WTC11 (cell line): ENCODE data around the gene CSHL1. TPM values are rescaled to one million over a fixed set of nuclear protein-coding genes. Genes with fewer than 3 reads are reported as not detected.

Source experiments
- ATAC-seq: fragments of 200-7000 bp; cut with Tn5 transposase; 2 replicates; pipeline ENCODE4 v1.10.0; 2021; ENCODE audit warnings: mild to moderate bottlenecking, moderate library complexity
- CTCF ChIA-PET: fragments of 300-600 bp; sonication (Branson Sonifier 250); formaldehyde crosslinking; loops from one replicate; lab custom pipeline; 2021; ENCODE audit warnings: antibody characterized with exemption; lab: Charles Lee
- POLR2A ChIA-PET: fragments of 350-600 bp; sonication (Branson Sonifier 250); formaldehyde crosslinking; loops from one replicate; lab custom pipeline; 2021; ENCODE audit warnings: antibody characterized with exemption; lab: Charles Lee
- DNase-seq: peaks from one replicate; pipeline ENCODE4 v3.0.0; 2021; ENCODE audit warnings: low spot score
- H3K27ac Mint-ChIP-seq: 2 replicates; pipeline ENCODE4 v1.8.0; 2021; ENCODE audit warnings: mixed read lengths
- H3K27me3 Mint-ChIP-seq: 2 replicates; pipeline ENCODE4 v1.8.0; 2021; ENCODE audit warnings: low read depth, mild to moderate bottlenecking, moderate library complexity, mixed read lengths
- H3K36me3 Mint-ChIP-seq: 2 replicates; pipeline ENCODE4 v1.8.0; 2021; ENCODE audit warnings: mixed read lengths
- H3K4me1 Mint-ChIP-seq: 2 replicates; pipeline ENCODE4 v1.8.0; 2022; ENCODE audit warnings: mixed read lengths
- H3K4me3 Mint-ChIP-seq: 2 replicates; pipeline ENCODE4 v1.8.0; 2021; ENCODE audit warnings: mild to moderate bottlenecking, moderate library complexity, mixed read lengths
- H3K9me3 Mint-ChIP-seq: 2 replicates; pipeline ENCODE4 v1.8.0; 2021; ENCODE audit warnings: mixed read lengths
- CREM ChIP-seq: sonication (generic); formaldehyde crosslinking; IDR thresholded peaks from 2 replicates; pipeline ENCODE4 v1.8.1; 2022; ENCODE audit warnings: mild to moderate bottlenecking, missing genetic modification reagents, moderate library complexity
- E2F1 ChIP-seq: sonication (generic); formaldehyde crosslinking; IDR thresholded peaks from 2 replicates; pipeline ENCODE4 v1.8.0; 2022; ENCODE audit warnings: mild to moderate bottlenecking, missing genetic modification reagents
- FOXJ3 ChIP-seq: sonication (generic); formaldehyde crosslinking; IDR thresholded peaks from 2 replicates; pipeline ENCODE4 v1.9.0; 2021; ENCODE audit warnings: missing genetic modification reagents, mild to moderate bottlenecking, borderline replicate concordance
- GABPB1 ChIP-seq: sonication (generic); formaldehyde crosslinking; IDR thresholded peaks from 2 replicates; pipeline ENCODE4 v1.8.1; 2023; ENCODE audit warnings: mild to moderate bottlenecking, missing genetic modification reagents
- IRF1 ChIP-seq: sonication (generic); formaldehyde crosslinking; IDR thresholded peaks from 2 replicates; pipeline ENCODE4 v1.8.0; 2023; ENCODE audit warnings: missing genetic modification reagents
- NFE2L1 ChIP-seq: sonication (generic); formaldehyde crosslinking; IDR thresholded peaks from 2 replicates; pipeline ENCODE4 v1.8.1; 2023; ENCODE audit warnings: missing genetic modification reagents
- NFYB ChIP-seq: sonication (generic); formaldehyde crosslinking; conservative IDR thresholded peaks from 2 replicates; pipeline ENCODE4 v1.8.0; 2022; ENCODE audit warnings: low read depth, missing genetic modification reagents
- NR1H2 ChIP-seq: sonication (generic); formaldehyde crosslinking; IDR thresholded peaks from 2 replicates; pipeline ENCODE4 v1.9.0; 2021; ENCODE audit warnings: mild to moderate bottlenecking, moderate library complexity, missing genetic modification reagents
- OVOL2 ChIP-seq: fragments of 250-450 bp; sonication (Bioruptor Pico); IDR thresholded peaks from 2 replicates; pipeline ENCODE4 v1.9.0; 2021; ENCODE audit warnings: mild to moderate bottlenecking, borderline replicate concordance
- PRRX2 ChIP-seq: fragments of 250-450 bp; sonication (Bioruptor Pico); IDR thresholded peaks from 2 replicates; pipeline ENCODE4 v1.8.0; 2021; ENCODE audit warnings: mild to moderate bottlenecking
- SMAD4 ChIP-seq: sonication (generic); formaldehyde crosslinking; IDR thresholded peaks from 2 replicates; pipeline ENCODE4 v1.8.0; 2022; ENCODE audit warnings: mild to moderate bottlenecking, missing genetic modification reagents
- SP1 ChIP-seq: sonication (generic); formaldehyde crosslinking; conservative IDR thresholded peaks from 2 replicates; pipeline ENCODE4 v1.8.1; 2022; ENCODE audit warnings: missing genetic modification reagents
- ZNF138 ChIP-seq: sonication (generic); formaldehyde crosslinking; conservative IDR thresholded peaks from 2 replicates; pipeline ENCODE4 v1.8.1; 2022; ENCODE audit warnings: mild to moderate bottlenecking, moderate library complexity, missing genetic modification reagents
- ZNF317 ChIP-seq: sonication (generic); formaldehyde crosslinking; IDR thresholded peaks from 2 replicates; pipeline ENCODE4 v1.8.1; 2023; ENCODE audit warnings: low read depth, mild to moderate bottlenecking, moderate library complexity, missing genetic modification reagents, borderline replicate concordance
- total RNA-seq: library from RNA; stranded (reverse); gene quantifications from 3 replicates; pipeline ENCODE4 v1.2.3, GENCODE V29; 2021
- TF ChIP-seq, protein P1 (sequence below): sonication (generic); formaldehyde crosslinking; IDR thresholded peaks from 2 replicates; pipeline ENCODE4 v1.8.0; 2022; ENCODE audit warnings: mild to moderate bottlenecking, missing genetic modification reagents
- TF ChIP-seq, protein P2 (sequence below): sonication (generic); formaldehyde crosslinking; IDR thresholded peaks from 2 replicates; pipeline ENCODE4 v1.8.1; 2023; ENCODE audit warnings: mild to moderate bottlenecking, missing genetic modification reagents, borderline replicate concordance
- TF ChIP-seq, protein P3 (sequence below): sonication (generic); formaldehyde crosslinking; IDR thresholded peaks from 2 replicates; pipeline ENCODE4 v1.8.1; 2023; ENCODE audit warnings: mild to moderate bottlenecking, missing genetic modification reagents
- TF ChIP-seq, protein P4 (sequence below): fragments of 200-600 bp; IDR thresholded peaks from 2 replicates; pipeline ENCODE4 v1.8.0; 2022; ENCODE audit warnings: antibody characterized with exemption

CSHL1 gene
- total RNA-seq, 1 experiment from 2014 or later = not detected

- H3K36me3 Mint-ChIP-seq = no peaks in the 10 kb centered on the region; the same call in 1 of the 2 replicates
- DNase-seq (no peak), ATAC-seq (no peak)
- CTCF ChIA-PET = interaction anchor here (0.6 to 11.8 kb wide), 8 partner anchors 10 to 267 kb away, joined by 3 to 147 read pairs (median 4); partner anchors contain the start of gene GH1
- POLR2A ChIA-PET = interaction anchor here (0.6 kb wide), 1 partner anchor 117 kb away, joined by 6 read pairs; no protein-coding TSS in a partner anchor
- no peaks in the 10 kb centered on the region for H3K9me3 Mint-ChIP-seq
- peaks cover 13% of the 10 kb centered on the region for H3K4me1 Mint-ChIP-seq
- H3K27ac Mint-ChIP-seq = no peak overlapping the region
- no peak overlapping the region for H3K4me3 Mint-ChIP-seq
- TF ChIP-seq SMAD4 (CRISPR knock-in tag) = no peak
- TF ChIP-seq GABPB1 (CRISPR knock-in tag) = peak; percentile 91
- no peaks in the 10 kb centered on the region for H3K27me3 Mint-ChIP-seq
These were observed 45.4 kb upstream of the CSHL1 start for GRCh38 chr17:63956296-63956920.

DNA sequence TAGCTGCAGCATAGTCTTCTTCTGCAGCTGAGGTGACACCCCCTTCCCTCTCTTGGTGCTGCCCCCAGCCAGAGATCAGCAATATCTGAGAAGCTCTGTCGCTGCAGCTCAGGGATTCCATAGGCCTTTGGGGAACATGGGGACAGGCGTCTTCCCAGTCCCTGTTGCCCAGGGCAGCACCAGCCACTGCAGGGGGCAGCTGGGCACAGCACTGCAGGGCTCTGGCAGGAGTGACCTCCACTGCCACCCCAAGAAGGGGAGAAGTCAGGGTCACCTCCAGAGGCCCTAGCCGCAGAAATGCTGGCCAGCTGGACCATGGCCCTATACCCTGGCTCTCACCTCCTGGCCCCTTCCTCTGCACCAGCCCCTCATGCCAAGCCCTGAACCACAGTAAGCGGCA lies 44.7 kb upstream of the CSHL1 start:
- Mint-ChIP-seq H3K27ac (no peak overlapping the region), H3K4me3 (no peak overlapping the region)
- CTCF ChIA-PET = interaction anchor here (0.6 to 11.8 kb wide), 5 partner anchors 35 to 268 kb away, joined by 3 to 147 read pairs (median 4); partner anchors contain the start of gene GH1
- TF ChIP-seq PRRX2 (CRISPR knock-in tag) (no peak), SP1 (CRISPR knock-in tag) (no peak), NR1H2 (CRISPR knock-in tag) (no peak), NFE2L1 (CRISPR knock-in tag) (no peak)
- TF ChIP-seq, protein P1, sequence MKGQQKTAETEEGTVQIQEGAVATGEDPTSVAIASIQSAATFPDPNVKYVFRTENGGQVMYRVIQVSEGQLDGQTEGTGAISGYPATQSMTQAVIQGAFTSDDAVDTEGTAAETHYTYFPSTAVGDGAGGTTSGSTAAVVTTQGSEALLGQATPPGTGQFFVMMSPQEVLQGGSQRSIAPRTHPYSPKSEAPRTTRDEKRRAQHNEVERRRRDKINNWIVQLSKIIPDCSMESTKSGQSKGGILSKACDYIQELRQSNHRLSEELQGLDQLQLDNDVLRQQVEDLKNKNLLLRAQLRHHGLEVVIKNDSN (CRISPR knock-in tag) = no peak
- TF ChIP-seq, protein P2, sequence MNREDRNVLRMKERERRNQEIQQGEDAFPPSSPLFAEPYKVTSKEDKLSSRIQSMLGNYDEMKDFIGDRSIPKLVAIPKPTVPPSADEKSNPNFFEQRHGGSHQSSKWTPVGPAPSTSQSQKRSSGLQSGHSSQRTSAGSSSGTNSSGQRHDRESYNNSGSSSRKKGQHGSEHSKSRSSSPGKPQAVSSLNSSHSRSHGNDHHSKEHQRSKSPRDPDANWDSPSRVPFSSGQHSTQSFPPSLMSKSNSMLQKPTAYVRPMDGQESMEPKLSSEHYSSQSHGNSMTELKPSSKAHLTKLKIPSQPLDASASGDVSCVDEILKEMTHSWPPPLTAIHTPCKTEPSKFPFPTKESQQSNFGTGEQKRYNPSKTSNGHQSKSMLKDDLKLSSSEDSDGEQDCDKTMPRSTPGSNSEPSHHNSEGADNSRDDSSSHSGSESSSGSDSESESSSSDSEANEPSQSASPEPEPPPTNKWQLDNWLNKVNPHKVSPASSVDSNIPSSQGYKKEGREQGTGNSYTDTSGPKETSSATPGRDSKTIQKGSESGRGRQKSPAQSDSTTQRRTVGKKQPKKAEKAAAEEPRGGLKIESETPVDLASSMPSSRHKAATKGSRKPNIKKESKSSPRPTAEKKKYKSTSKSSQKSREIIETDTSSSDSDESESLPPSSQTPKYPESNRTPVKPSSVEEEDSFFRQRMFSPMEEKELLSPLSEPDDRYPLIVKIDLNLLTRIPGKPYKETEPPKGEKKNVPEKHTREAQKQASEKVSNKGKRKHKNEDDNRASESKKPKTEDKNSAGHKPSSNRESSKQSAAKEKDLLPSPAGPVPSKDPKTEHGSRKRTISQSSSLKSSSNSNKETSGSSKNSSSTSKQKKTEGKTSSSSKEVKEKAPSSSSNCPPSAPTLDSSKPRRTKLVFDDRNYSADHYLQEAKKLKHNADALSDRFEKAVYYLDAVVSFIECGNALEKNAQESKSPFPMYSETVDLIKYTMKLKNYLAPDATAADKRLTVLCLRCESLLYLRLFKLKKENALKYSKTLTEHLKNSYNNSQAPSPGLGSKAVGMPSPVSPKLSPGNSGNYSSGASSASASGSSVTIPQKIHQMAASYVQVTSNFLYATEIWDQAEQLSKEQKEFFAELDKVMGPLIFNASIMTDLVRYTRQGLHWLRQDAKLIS (CRISPR knock-in tag) = no peak
- TF ChIP-seq, all 79 proteins: peak for 0
- Mint-ChIP-seq H3K36me3 (no peaks in the 10 kb centered on the region; the same call in 1 of the 2 replicates), H3K9me3 (no peaks in the 10 kb centered on the region), H3K4me1 (peaks cover 12% of the 10 kb centered on the region), H3K27me3 (no peaks in the 10 kb centered on the region)
- POLR2A ChIA-PET = no interaction called here
- ATAC-seq (no peak), DNase-seq (no peak)

- H3K4me3 Mint-ChIP-seq = no peak overlapping the region
- DNase-seq (no peak), ATAC-seq (no peak)
- no peak overlapping the region for H3K27ac Mint-ChIP-seq
- ChIA-PET POLR2A (no interaction called here), CTCF (interaction anchor here (1.4 to 11.8 kb wide), 3 partner anchors 25 to 109 kb away, joined by 3 to 147 read pairs (median 3); partner anchors contain the start of gene GH1)
- no peaks in the 10 kb centered on the region for H3K9me3 Mint-ChIP-seq
- no peaks in the 10 kb centered on the region; the same call in 1 of the 2 replicates for H3K36me3 Mint-ChIP-seq
- H3K4me1 Mint-ChIP-seq = peaks cover 8% of the 10 kb centered on the region
- no peaks in the 10 kb centered on the region for H3K27me3 Mint-ChIP-seq
- TF ChIP-seq, protein P1 (CRISPR knock-in tag) = no peak
- no peak for TF ChIP-seq IRF1 (CRISPR knock-in tag)
- TF ChIP-seq FOXJ3 = no peak
- TF ChIP-seq ZNF317 (CRISPR knock-in tag) = no peak
- no peak for TF ChIP-seq NFYB (CRISPR knock-in tag)
- TF ChIP-seq CREM = no peak
- TF ChIP-seq OVOL2 (CRISPR knock-in tag) = no peak
- no peak for TF ChIP-seq ZNF138
- TF ChIP-seq E2F1 (CRISPR knock-in tag) = no peak
- TF ChIP-seq, protein P3, sequence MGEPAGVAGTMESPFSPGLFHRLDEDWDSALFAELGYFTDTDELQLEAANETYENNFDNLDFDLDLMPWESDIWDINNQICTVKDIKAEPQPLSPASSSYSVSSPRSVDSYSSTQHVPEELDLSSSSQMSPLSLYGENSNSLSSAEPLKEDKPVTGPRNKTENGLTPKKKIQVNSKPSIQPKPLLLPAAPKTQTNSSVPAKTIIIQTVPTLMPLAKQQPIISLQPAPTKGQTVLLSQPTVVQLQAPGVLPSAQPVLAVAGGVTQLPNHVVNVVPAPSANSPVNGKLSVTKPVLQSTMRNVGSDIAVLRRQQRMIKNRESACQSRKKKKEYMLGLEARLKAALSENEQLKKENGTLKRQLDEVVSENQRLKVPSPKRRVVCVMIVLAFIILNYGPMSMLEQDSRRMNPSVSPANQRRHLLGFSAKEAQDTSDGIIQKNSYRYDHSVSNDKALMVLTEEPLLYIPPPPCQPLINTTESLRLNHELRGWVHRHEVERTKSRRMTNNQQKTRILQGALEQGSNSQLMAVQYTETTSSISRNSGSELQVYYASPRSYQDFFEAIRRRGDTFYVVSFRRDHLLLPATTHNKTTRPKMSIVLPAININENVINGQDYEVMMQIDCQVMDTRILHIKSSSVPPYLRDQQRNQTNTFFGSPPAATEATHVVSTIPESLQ (CRISPR knock-in tag) = no peak
- TF ChIP-seq, protein P4, sequence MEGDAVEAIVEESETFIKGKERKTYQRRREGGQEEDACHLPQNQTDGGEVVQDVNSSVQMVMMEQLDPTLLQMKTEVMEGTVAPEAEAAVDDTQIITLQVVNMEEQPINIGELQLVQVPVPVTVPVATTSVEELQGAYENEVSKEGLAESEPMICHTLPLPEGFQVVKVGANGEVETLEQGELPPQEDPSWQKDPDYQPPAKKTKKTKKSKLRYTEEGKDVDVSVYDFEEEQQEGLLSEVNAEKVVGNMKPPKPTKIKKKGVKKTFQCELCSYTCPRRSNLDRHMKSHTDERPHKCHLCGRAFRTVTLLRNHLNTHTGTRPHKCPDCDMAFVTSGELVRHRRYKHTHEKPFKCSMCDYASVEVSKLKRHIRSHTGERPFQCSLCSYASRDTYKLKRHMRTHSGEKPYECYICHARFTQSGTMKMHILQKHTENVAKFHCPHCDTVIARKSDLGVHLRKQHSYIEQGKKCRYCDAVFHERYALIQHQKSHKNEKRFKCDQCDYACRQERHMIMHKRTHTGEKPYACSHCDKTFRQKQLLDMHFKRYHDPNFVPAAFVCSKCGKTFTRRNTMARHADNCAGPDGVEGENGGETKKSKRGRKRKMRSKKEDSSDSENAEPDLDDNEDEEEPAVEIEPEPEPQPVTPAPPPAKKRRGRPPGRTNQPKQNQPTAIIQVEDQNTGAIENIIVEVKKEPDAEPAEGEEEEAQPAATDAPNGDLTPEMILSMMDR = no peak
These were observed 44.2 kb upstream of the CSHL1 start for GRCh38 chr17:63955232-63955631.
